SIG-M5 treated with dmso at 0.1 percent for 504 hours (cell line): ENCODE results near the gene DNAH10.

Source experiments
- DNase-seq: peaks from one replicate; lab custom pipeline; 2025; ENCODE audit not compliant: unreplicated experiment; lab: John Stamatoyannopoulos, UW

DNAH10 gene

GRCh38 chr12:123933214-123933613, 171.1 kb downstream of the DNAH10 start:
- DNase-seq: no peak

GRCh38 chr12:123934016-123934620, 172.0 kb downstream of the DNAH10 start:
- no peak for DNase-seq

GRCh38 chr12:123934829-123935228, 172.7 kb downstream of the DNAH10 start:
- DNase-seq: peak; percentile 40

- DNase-seq: no peak
Measured at GRCh38 chr12:123935956-123936355, 173.9 kb downstream of the DNAH10 start.

- DNase-seq: no peak
Measured at GRCh38 chr12:123936471-123936870, 174.4 kb downstream of the DNAH10 start.

- DNase-seq: no peak
Measured at GRCh38 chr12:123936956-123937706, 175.0 kb downstream of the DNAH10 start.

GRCh38 chr12:123937707-123938591, 175.8 kb downstream of the DNAH10 start:
- DNase-seq: no peak

- no peak for DNase-seq
Measured at GRCh38 chr12:123938679-123939480, 176.8 kb downstream of the DNAH10 start.

- no peak for DNase-seq
Measured at GRCh38 chr12:123939716-123940626, 177.9 kb downstream of the DNAH10 start.

- DNase-seq: no peak
Measured at GRCh38 chr12:123940627-123940966, 178.5 kb downstream of the DNAH10 start.

- DNase-seq: no peak
Measured at GRCh38 chr12:123941000-123941399, 178.9 kb downstream of the DNAH10 start.

- peak; percentile 12 for DNase-seq
Measured at GRCh38 chr12:123941624-123942237, 179.6 kb downstream of the DNAH10 start.

GRCh38 chr12:123942238-123942653, 180.1 kb downstream of the DNAH10 start:
- no peak for DNase-seq

- no peak for DNase-seq
Measured at GRCh38 chr12:123942911-123943648, 181.0 kb downstream of the DNAH10 start.

GRCh38 chr12:123943816-123944215, 181.7 kb downstream of the DNAH10 start:
- no peak for DNase-seq

GRCh38 chr12:123944696-123945095, 182.6 kb downstream of the DNAH10 start:
- DNase-seq: no peak

GRCh38 chr12:123945287-123946151, 183.4 kb downstream of the DNAH10 start:
- no peak for DNase-seq

GRCh38 chr12:123946152-123946515, 184.0 kb downstream of the DNAH10 start:
- DNase-seq: no peak
